SK-N-SH (cell line): ENCODE results near the gene P2RY8. TPM values are rescaled to one million over a fixed set of nuclear protein-coding genes. Genes with fewer than 3 reads are reported as not detected.

Experiments
- CTCF ChIA-PET: fragments of 300-600, 350-600 bp; formaldehyde crosslinking; extraction: SDS; loops from one replicate; lab custom pipeline; 2021; lab: Yijun Ruan, JAX
- POLR2A ChIA-PET: fragments of 350-600 bp; sonication (Branson Sonifier 250); formaldehyde crosslinking; extraction: SDS; loops from one replicate; lab custom pipeline; 2020; ENCODE audit warnings: antibody characterized with exemption, inconsistent platforms; lab: Yijun Ruan, JAX
- DNase-seq: peaks from one replicate; pipeline ENCODE4 v3.0.0; 2012
- H2AFZ ChIP-seq: fragments of 200-600 bp; sonication (generic); 2 replicates; pipeline ENCODE4 v1.8.1; 2016; ENCODE audit warnings: antibody characterized with exemption, mild to moderate bottlenecking, low read depth
- H3F3A ChIP-seq: fragments of 200-600 bp; sonication (generic); replicated peaks from 2 replicates; pipeline ENCODE3; 2016; ENCODE audit warnings: antibody characterized with exemption, mild to moderate bottlenecking; ENCODE audit not compliant: insufficient read depth
- H3K27ac ChIP-seq, 2 experiments: fragments of 200-500 bp in 1 of 2; fragments of 200-600 bp in 1 of 2; sonication (Bioruptor generic) in 1 of 2; sonication (generic), shearing (Covaris generic) in 1 of 2; 2 replicates each; pipeline versions ENCODE4 v1.5.1 to v1.6.1; 2014 to 2016; ENCODE audit warnings: low read depth in 2 of 2, inconsistent platforms in 1 of 2, low read length in 1 of 2, mild to moderate bottlenecking in 1 of 2, mixed read lengths in 1 of 2
- H3K27me3 ChIP-seq: fragments of 200-600 bp; sonication (generic), shearing (Covaris generic); 2 replicates; pipeline ENCODE4 v1.6.1; 2016; ENCODE audit warnings: mixed run types; ENCODE audit not compliant: insufficient read depth
- H3K36me3 ChIP-seq, 2 experiments: fragments of 200-500 bp in 1 of 2; fragments of 200-600 bp in 1 of 2; sonication (Bioruptor generic) in 1 of 2; sonication (generic) in 1 of 2; replicated peaks in 1 of 2; 2 replicates each; pipeline versions ENCODE3 to v1.5.1; 2014 to 2016; ENCODE audit warnings: low read length in 1 of 2, mild to moderate bottlenecking in 1 of 2; ENCODE audit not compliant: insufficient read depth in 2 of 2, control insufficient read depth in 1 of 2
- H3K4me1 ChIP-seq, 2 experiments: fragments of 200-500 bp in 1 of 2; fragments of 200-600 bp in 1 of 2; sonication (Bioruptor generic) in 1 of 2; sonication (generic), shearing (Covaris generic) in 1 of 2; 2 replicates each; pipeline versions ENCODE4 v1.5.1 to v1.6.1; 2014 to 2016; ENCODE audit warnings: low read depth in 1 of 2, low read length in 1 of 2, mixed run types in 1 of 2; ENCODE audit not compliant: insufficient read depth in 2 of 2, control insufficient read depth in 1 of 2
- H3K4me2 ChIP-seq: fragments of 200-600 bp; sonication (generic), shearing (Covaris generic); 2 replicates; pipeline ENCODE4 v1.6.1; 2017; ENCODE audit warnings: mixed run types
- H3K4me3 ChIP-seq, 2 experiments: fragments of 200-500 bp in 1 of 2; fragments of 200-600 bp in 1 of 2; sonication (Bioruptor generic) in 1 of 2; sonication (generic), shearing (Covaris generic) in 1 of 2; 2 replicates each; pipeline versions ENCODE4 v1.5.1 to v1.8.1; 2014 to 2016; ENCODE audit warnings: low read depth in 2 of 2, inconsistent platforms in 1 of 2, low read length in 1 of 2, mild to moderate bottlenecking in 1 of 2, mixed read lengths in 1 of 2, moderate library complexity in 1 of 2
- H3K79me2 ChIP-seq: fragments of 200-600 bp; sonication (generic); 2 replicates; pipeline ENCODE4 v1.8.1; 2017; ENCODE audit warnings: mild to moderate bottlenecking; ENCODE audit not compliant: insufficient read depth
- H3K9ac ChIP-seq: fragments of 200-600 bp; sonication (generic); 2 replicates; pipeline ENCODE4 v1.6.1; 2017; ENCODE audit warnings: mixed run types
- H3K9me2 ChIP-seq: fragments of 200-600 bp; sonication (generic); 2 replicates; pipeline ENCODE4 v1.6.1; 2017; ENCODE audit warnings: mixed run types
- H3K9me3 ChIP-seq: fragments of 200-600 bp; sonication (generic); 2 replicates; pipeline ENCODE4 v1.6.1; 2017; ENCODE audit warnings: mixed run types, mild to moderate bottlenecking, moderate library complexity
- H4K20me1 ChIP-seq: fragments of 200-600 bp; sonication (generic); 2 replicates; pipeline ENCODE4 v1.6.1; 2017; ENCODE audit warnings: mild to moderate bottlenecking, mixed run types; ENCODE audit not compliant: insufficient read depth
- CTCF ChIP-seq: fragments of 200-600 bp; sonication (generic); IDR thresholded peaks from 2 replicates; pipeline ENCODE4 v1.6.1; 2017; ENCODE audit warnings: antibody characterized with exemption, mild to moderate bottlenecking, moderate library complexity
- EP300 ChIP-seq, 2 experiments: IDR thresholded peaks; 2 replicates each; pipeline versions ENCODE4 v1.4.0 to v1.6.1; 2012; ENCODE audit warnings: borderline replicate concordance in 1 of 2, low read depth in 1 of 2, low read length in 1 of 2
- EZH2phosphoT487 ChIP-seq: fragments of 200-600 bp; sonication (generic); IDR thresholded peaks from 2 replicates; pipeline ENCODE4 v1.6.1; 2017; ENCODE audit warnings: low read depth, mixed run types, mild to moderate bottlenecking, antibody characterized with exemption, moderate library complexity, borderline replicate concordance
- FOSL2 ChIP-seq: IDR thresholded peaks from 2 replicates; pipeline ENCODE4 v1.4.0; 2012; ENCODE audit warnings: low read depth, mild to moderate bottlenecking, moderate library complexity, borderline replicate concordance
- FOXJ3 ChIP-seq: sonication (generic); formaldehyde crosslinking; IDR thresholded peaks from 2 replicates; pipeline ENCODE4 v1.5.1; 2020; ENCODE audit warnings: mild to moderate bottlenecking, missing genetic modification reagents
- FOXM1 ChIP-seq: IDR thresholded peaks from 2 replicates; pipeline ENCODE4 v1.4.0; 2012; ENCODE audit warnings: low read depth, mild to moderate bottlenecking
- IRF3 ChIP-seq: fragments of 150-350 bp; IDR thresholded peaks from 2 replicates; pipeline ENCODE4 v1.6.1; 2016; ENCODE audit warnings: mild to moderate bottlenecking, low read depth, low read length
- MEF2A ChIP-seq: IDR thresholded peaks from 2 replicates; pipeline ENCODE4 v1.4.0; 2012; ENCODE audit warnings: low read depth, borderline replicate concordance
- MXI1 ChIP-seq: IDR thresholded peaks from 2 replicates; pipeline ENCODE4 v1.6.1; 2012; ENCODE audit warnings: mild to moderate bottlenecking, low read depth, low read length, improper control_type of control experiment
- RFX5 ChIP-seq: IDR thresholded peaks from 2 replicates; pipeline ENCODE4 v1.6.1; 2012; ENCODE audit warnings: mild to moderate bottlenecking, improper control_type of control experiment, low read length
- RXRA ChIP-seq: IDR thresholded peaks from 2 replicates; pipeline ENCODE4 v1.4.0; 2012; ENCODE audit warnings: low read depth, mild to moderate bottlenecking, borderline replicate concordance
- SMC3 ChIP-seq: IDR thresholded peaks from 2 replicates; pipeline ENCODE4 v1.6.1; 2012; ENCODE audit warnings: low read depth, low read length, improper control_type of control experiment
- TAF1 ChIP-seq: IDR thresholded peaks from 2 replicates; pipeline ENCODE4 v1.6.1; 2012; ENCODE audit warnings: low read depth, mild to moderate bottlenecking, low read length, moderate library complexity, borderline replicate concordance
- TEAD4 ChIP-seq: IDR thresholded peaks from 2 replicates; pipeline ENCODE4 v1.4.0; 2012; ENCODE audit warnings: mild to moderate bottlenecking, borderline replicate concordance; ENCODE audit not compliant: insufficient read depth
- USF1 ChIP-seq: IDR thresholded peaks from 2 replicates; pipeline ENCODE4 v1.4.0; 2012; ENCODE audit warnings: low read depth, borderline replicate concordance
- YY1 ChIP-seq: IDR thresholded peaks from 2 replicates; pipeline ENCODE4 v1.4.0; 2012; ENCODE audit warnings: low read depth, mild to moderate bottlenecking
- WGBS: methylation state at CpG from one replicate; pipeline ENCODE4 v1.1.6; 2017; ENCODE audit warnings: low lambda C conversion rate; 5-methylcytosine and 5-hydroxymethylcytosine counted together
- polyA plus RNA-seq, 3 experiments: library from polyadenylated mRNA; depleted of rRNA; stranded (reverse); fragments of >200 nt; gene quantifications; 2 replicates each; pipeline ENCODE4 v1.2.3, GENCODE V29; 2012

The P2RY8 gene
- polyA plus RNA-seq, 1 of the 3 experiments (the other 2 are of a cell fraction) = 0.08 TPM

- Histone ChIP-seq H3K79me2 (peaks cover 43% of the 10 kb centered on the region), H3K9me3 (no peaks in the 10 kb centered on the region), H3K4me1 (peaks cover 0 to 9% of the 10 kb centered on the region in 2 experiments; a peak in 1 of 4 replicates), H3F3A (peaks cover 8% of the 10 kb centered on the region), H3K4me2 (peak overlapping the region; percentile 83), H3K9me2 (no peaks in the 10 kb centered on the region), H3K27ac (peak overlapping the region; percentile 72 to 75; a peak in 2 of 4 replicates), H3K9ac (peak overlapping the region; percentile 75), H3K27me3 (peaks cover 16% of the 10 kb centered on the region; the same call in 1 of the 2 replicates), H4K20me1 (0 out of 2 replicates have a peak, but pooled peaks cover 3% of the 10 kb centered on the region), H3K4me3 (peak overlapping the region; percentile 75 to 83), H2AFZ (no peak overlapping the region), H3K36me3 (peaks cover 0 to 4% of the 10 kb centered on the region in 2 experiments)
- ChIA-PET CTCF (no interaction called here), POLR2A (no interaction called here)
- no peak for DNase-seq
- TF ChIP-seq TAF1 (no peak), EZH2phosphoT487 (no peak), RFX5 (no peak), FOXM1 (no peak), MEF2A (no peak), RXRA (no peak), TEAD4 (no peak), CTCF (no peak)
- 12% methylated on average over 22 of the region's 23 CpGs for WGBS
Measured at GRCh38 chrX:1451661-1452515, 85.1 kb downstream of the P2RY8 start.

GRCh38 chrX:1451251-1451660, 85.7 kb downstream of the P2RY8 start:
- H3K79me2 ChIP-seq = peaks cover 48% of the 10 kb centered on the region
- H3K4me2 ChIP-seq = peak overlapping the region; percentile 83
- H3K27ac ChIP-seq = no peak overlapping the region
- no peak overlapping the region for H3K9ac ChIP-seq
- H3K4me1 ChIP-seq = peaks cover 0 to 9% of the 10 kb centered on the region in 2 experiments; a peak in 1 of 4 replicates
- peaks cover 0 to 4% of the 10 kb centered on the region in 2 experiments for H3K36me3 ChIP-seq
- ChIA-PET CTCF (no interaction called here), POLR2A (no interaction called here)
- peaks cover 16% of the 10 kb centered on the region; the same call in 1 of the 2 replicates for H3K27me3 ChIP-seq
- peak overlapping the region; percentile 75 to 83; a peak in 3 of 4 replicates for H3K4me3 ChIP-seq
- no peaks in the 10 kb centered on the region for H3K9me3 ChIP-seq
- no peak for DNase-seq
- H2AFZ ChIP-seq = no peak overlapping the region
- H3K9me2 ChIP-seq = no peaks in the 10 kb centered on the region
- H4K20me1 ChIP-seq = 0 out of 2 replicates have a peak, but pooled peaks cover 3% of the 10 kb centered on the region
- TF ChIP-seq IRF3 (no peak), USF1 (no peak), CTCF (no peak), FOSL2 (no peak), YY1 (no peak), FOXJ3 (CRISPR knock-in tag) (no peak), SMC3 (no peak), MXI1 (no peak), EP300 (IDR thresholded peaks at IDR 0.05; ENCODE audit: borderline replicate concordance in 1 of 2, low read depth in 1 of 2, low read length in 1 of 2) (no peak)
- 76% methylated on average over 5 of the region's 6 CpGs for WGBS
- H3F3A ChIP-seq = peaks cover 8% of the 10 kb centered on the region
